Measurements from ENCODE around the gene FAM168A.
A peak's percentile ranks its signal among the peaks of the same experiment; 100 is the strongest.
"Not testable (repeated sequence)": the region's sequence is repeated elsewhere in the genome, so short reads cannot be mapped to it uniquely, and the experiment has no call there.

Gene FAM168A

GRCh38 chr11:73480677-73481076, 117.2 kb downstream of the FAM168A start:
- no peak for DNase-seq
- H3K36me3 ChIP-seq = no peaks in the 10 kb centered on the region
- no peak overlapping the region for H3K27ac ChIP-seq
- H3K9me3 ChIP-seq (ENCODE audit: severe bottlenecking) = no peaks in the 10 kb centered on the region
- H3K4me3 ChIP-seq (ENCODE audit: low read depth, low read length) = no peak overlapping the region
- H3K27me3 ChIP-seq (ENCODE audit: insufficient read depth, low read depth, severe bottlenecking) = no peaks in the 10 kb centered on the region
- TF ChIP-seq CTCF (IDR thresholded peaks at IDR 0.05; ENCODE audit: low read depth, low read length) = no peak

GRCh38 chr11:73478737-73479347, 119.1 kb downstream of the FAM168A start:
- peak; percentile 80 for TF ChIP-seq CTCF (IDR thresholded peaks at IDR 0.05; ENCODE audit: low read depth, low read length)
- Histone ChIP-seq H3K27ac (no peak overlapping the region), H3K36me3 (no peaks in the 10 kb centered on the region), H3K4me3 (ENCODE audit: low read depth, low read length) (no peak overlapping the region), H3K27me3 (ENCODE audit: insufficient read depth, low read depth, severe bottlenecking) (no peaks in the 10 kb centered on the region), H3K9me3 (ENCODE audit: severe bottlenecking) (no peaks in the 10 kb centered on the region)
- DNase-seq = no peak

- H3K9me3 ChIP-seq (ENCODE audit: severe bottlenecking) = no peaks in the 10 kb centered on the region
- TF ChIP-seq CTCF (IDR thresholded peaks at IDR 0.05; ENCODE audit: low read depth, low read length) = no peak
- H3K27me3 ChIP-seq (ENCODE audit: insufficient read depth, low read depth, severe bottlenecking) = no peaks in the 10 kb centered on the region
- no peak for DNase-seq
- no peak overlapping the region for H3K4me3 ChIP-seq (ENCODE audit: low read depth, low read length)
- H3K27ac ChIP-seq = no peak overlapping the region
- no peaks in the 10 kb centered on the region for H3K36me3 ChIP-seq
These were observed 120.4 kb downstream of the FAM168A start for GRCh38 chr11:73477518-73477917.

GRCh38 chr11:73475549-73476095, 122.3 kb downstream of the FAM168A start:
- no peak overlapping the region for H3K4me3 ChIP-seq (ENCODE audit: low read depth, low read length)
- peaks cover 2% of the 10 kb centered on the region; the same call in 1 of the 2 replicates for H3K36me3 ChIP-seq
- no peak overlapping the region for H3K27ac ChIP-seq
- no peak for DNase-seq
- no peak for TF ChIP-seq CTCF (IDR thresholded peaks at IDR 0.05; ENCODE audit: low read depth, low read length)
- H3K9me3 ChIP-seq (ENCODE audit: severe bottlenecking) = no peaks in the 10 kb centered on the region
- H3K27me3 ChIP-seq (ENCODE audit: insufficient read depth, low read depth, severe bottlenecking) = no peaks in the 10 kb centered on the region

GRCh38 chr11:73473252-73473651, 124.7 kb downstream of the FAM168A start:
- Histone ChIP-seq H3K9me3 (ENCODE audit: severe bottlenecking) (no peaks in the 10 kb centered on the region), H3K36me3 (peaks cover 12% of the 10 kb centered on the region), H3K27ac (no peak overlapping the region), H3K4me3 (ENCODE audit: low read depth, low read length) (no peak overlapping the region), H3K27me3 (ENCODE audit: insufficient read depth, low read depth, severe bottlenecking) (no peaks in the 10 kb centered on the region)
- TF ChIP-seq CTCF (IDR thresholded peaks at IDR 0.05; ENCODE audit: low read depth, low read length) = no peak
- no peak for DNase-seq

- H3K4me3 ChIP-seq (ENCODE audit: low read depth, low read length); H3K9me3 ChIP-seq (ENCODE audit: severe bottlenecking); DNase-seq; H3K27me3 ChIP-seq (ENCODE audit: insufficient read depth, low read depth, severe bottlenecking): not testable (repeated sequence)
- peaks cover 16% of the 10 kb centered on the region for H3K36me3 ChIP-seq
- peak overlapping the region; percentile 68 for H3K27ac ChIP-seq
These were observed 127.8 kb downstream of the FAM168A start for GRCh38 chr11:73470036-73470612.
